ENCODE data around the gene EXOSC7. TPM values are rescaled to one million over a fixed set of nuclear protein-coding genes. Genes with fewer than 3 reads are reported as not detected.
A peak's percentile ranks its signal among the peaks of the same experiment; 100 is the strongest.

The EXOSC7 gene
- total and polyA plus RNA-seq, 11 donors = 23.8 to 87.3 (median 32.9) TPM

DNA sequence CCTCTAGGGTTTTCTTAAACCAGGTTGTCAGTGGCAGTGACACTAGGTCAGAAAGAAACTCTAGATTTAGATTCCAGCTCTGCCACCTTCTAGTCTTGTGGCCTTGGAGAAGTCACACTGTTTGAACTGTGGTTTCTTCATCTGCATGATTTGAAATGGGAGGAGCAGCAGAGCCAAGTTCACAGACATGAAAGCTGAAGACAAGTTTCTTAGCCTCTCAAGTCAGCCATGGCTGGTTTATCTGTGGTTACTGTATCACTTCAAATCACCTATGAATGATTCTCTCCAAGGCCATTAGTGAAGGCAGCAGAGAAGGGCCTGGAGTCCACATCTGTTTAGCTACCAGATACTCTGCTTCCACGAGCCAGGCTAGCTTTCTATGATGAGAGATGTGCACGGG lies 65.6 kb downstream of the EXOSC7 start:
- intact Hi-C loops (cut with DNase I) = loop anchor here in 7 of 10 donors (1.0 to 10.0 kb wide), 5 partner anchors 167 to 623 kb away; no protein-coding TSS in a partner anchor

DNA sequence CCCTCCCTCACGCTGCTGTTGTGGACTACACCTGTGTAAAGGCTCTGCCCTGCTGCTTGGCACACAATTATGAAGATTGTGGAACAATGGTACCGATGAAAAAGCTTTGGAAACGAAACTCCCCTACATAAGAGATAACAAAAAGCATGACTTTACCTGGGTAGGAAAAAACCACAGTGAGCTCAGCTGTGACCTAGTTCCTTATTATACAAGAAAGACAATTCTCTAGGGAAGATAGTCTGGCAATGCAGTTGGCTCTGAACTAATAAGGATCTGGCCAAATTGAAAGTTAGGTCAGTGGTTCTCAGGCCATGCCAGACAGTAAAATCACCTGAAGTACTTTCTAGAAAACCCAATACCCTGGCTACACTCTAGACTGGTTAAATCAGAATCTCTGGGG lies 66.1 kb downstream of the EXOSC7 start:
- H3K36me3 ChIP-seq = peaks cover 0 to 4% (median 0%) of the 10 kb centered on the region in 9 donors
- 78 to 88% (median 83%) methylated on average over 3 of the region's 3 CpGs for WGBS, 4 donors
- peaks cover 0 to 50% (median 3%) of the 10 kb centered on the region in 12 donors for H3K4me1 ChIP-seq
- H3K4me3 ChIP-seq = no peak overlapping the region
- TF ChIP-seq POLR2A (IDR thresholded peaks at IDR 0.05) = no peak
- TF ChIP-seq, protein P1, sequence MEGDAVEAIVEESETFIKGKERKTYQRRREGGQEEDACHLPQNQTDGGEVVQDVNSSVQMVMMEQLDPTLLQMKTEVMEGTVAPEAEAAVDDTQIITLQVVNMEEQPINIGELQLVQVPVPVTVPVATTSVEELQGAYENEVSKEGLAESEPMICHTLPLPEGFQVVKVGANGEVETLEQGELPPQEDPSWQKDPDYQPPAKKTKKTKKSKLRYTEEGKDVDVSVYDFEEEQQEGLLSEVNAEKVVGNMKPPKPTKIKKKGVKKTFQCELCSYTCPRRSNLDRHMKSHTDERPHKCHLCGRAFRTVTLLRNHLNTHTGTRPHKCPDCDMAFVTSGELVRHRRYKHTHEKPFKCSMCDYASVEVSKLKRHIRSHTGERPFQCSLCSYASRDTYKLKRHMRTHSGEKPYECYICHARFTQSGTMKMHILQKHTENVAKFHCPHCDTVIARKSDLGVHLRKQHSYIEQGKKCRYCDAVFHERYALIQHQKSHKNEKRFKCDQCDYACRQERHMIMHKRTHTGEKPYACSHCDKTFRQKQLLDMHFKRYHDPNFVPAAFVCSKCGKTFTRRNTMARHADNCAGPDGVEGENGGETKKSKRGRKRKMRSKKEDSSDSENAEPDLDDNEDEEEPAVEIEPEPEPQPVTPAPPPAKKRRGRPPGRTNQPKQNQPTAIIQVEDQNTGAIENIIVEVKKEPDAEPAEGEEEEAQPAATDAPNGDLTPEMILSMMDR (IDR thresholded peaks at IDR 0.05) = no peak
- no peak overlapping the region for H3K27ac ChIP-seq
- intact Hi-C loops (cut with DNase I) = loop anchor here in 5 of 10 donors (2.0 to 10.0 kb wide), 3 partner anchors 169 to 623 kb away; no protein-coding TSS in a partner anchor
- DNase-seq = no peak
- H3K9me3 ChIP-seq = no peaks in the 10 kb centered on the region
- H3K27me3 ChIP-seq = no peaks in the 10 kb centered on the region
- ATAC-seq = no peak

More for the DNA sequence above, 65.6 kb downstream of the EXOSC7 start:
- Histone ChIP-seq H3K4me1 (peaks cover 0 to 55% (median 7%) of the 10 kb centered on the region in 12 donors), H3K4me3 (no peak overlapping the region), H3K9me3 (no peaks in the 10 kb centered on the region), H3K27ac (peak overlapping the region in 1 of 12 donors; percentile 35), H3K27me3 (no peaks in the 10 kb centered on the region), H3K36me3 (peaks cover 0 to 4% (median 0%) of the 10 kb centered on the region in 9 donors)
- WGBS, 4 donors = 79 to 87% (median 87%) methylated on average over 2 of the region's 2 CpGs
- no peak for TF ChIP-seq POLR2A (IDR thresholded peaks at IDR 0.05)
- TF ChIP-seq, protein P1 (IDR thresholded peaks at IDR 0.05) = no peak
- ATAC-seq = no peak
- DNase-seq = no peak

DNA sequence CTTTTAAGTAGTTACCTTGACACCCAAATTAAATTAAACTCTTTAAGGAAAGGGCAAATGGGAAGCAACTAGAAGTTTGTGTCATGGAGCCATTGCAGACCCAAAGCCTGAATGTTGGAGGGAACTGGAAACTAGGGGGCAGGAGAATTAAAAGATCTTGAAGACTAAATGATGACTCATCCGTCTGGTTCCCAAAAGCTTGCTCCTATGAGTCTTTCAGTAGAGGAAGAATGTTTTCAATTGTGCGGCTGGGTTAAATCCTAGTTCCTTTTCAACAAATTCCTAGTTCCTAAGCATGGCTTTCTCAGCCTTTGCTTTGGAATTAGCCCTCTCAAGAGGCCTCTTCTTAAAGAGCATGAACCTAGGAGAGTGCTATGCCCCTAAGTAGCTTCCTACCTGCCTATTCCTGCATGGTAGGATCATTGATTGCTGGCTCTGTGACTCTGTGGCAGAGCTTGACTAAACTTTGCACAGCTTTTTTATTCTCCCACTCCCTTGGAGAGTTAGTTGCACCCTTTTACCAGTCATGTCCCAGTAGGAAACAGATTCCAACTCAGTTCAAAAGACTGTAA lies 67.8 kb downstream of the EXOSC7 start:
- no peak for TF ChIP-seq POLR2A (IDR thresholded peaks at IDR 0.05)
- TF ChIP-seq, protein P1 (IDR thresholded peaks at IDR 0.05) = no peak
- intact Hi-C loops (cut with DNase I) = loop anchor here in 5 of 10 donors (2.0 to 10.0 kb wide), 3 partner anchors 167 to 621 kb away; no protein-coding TSS in a partner anchor
- ATAC-seq (peak in 2 of 4 donors; percentile 45 to 55), DNase-seq (no peak)
- Histone ChIP-seq H3K36me3 (no peaks in the 10 kb centered on the region), H3K27ac (peak overlapping the region in 1 of 12 donors; percentile 85), H3K4me1 (peaks cover 0 to 46% (median 0%) of the 10 kb centered on the region in 12 donors), H3K4me3 (no peak overlapping the region), H3K9me3 (no peaks in the 10 kb centered on the region), H3K27me3 (no peaks in the 10 kb centered on the region)
- WGBS, 4 donors = 68 to 84% (median 73%) methylated on average over 2 of the region's 2 CpGs

DNA sequence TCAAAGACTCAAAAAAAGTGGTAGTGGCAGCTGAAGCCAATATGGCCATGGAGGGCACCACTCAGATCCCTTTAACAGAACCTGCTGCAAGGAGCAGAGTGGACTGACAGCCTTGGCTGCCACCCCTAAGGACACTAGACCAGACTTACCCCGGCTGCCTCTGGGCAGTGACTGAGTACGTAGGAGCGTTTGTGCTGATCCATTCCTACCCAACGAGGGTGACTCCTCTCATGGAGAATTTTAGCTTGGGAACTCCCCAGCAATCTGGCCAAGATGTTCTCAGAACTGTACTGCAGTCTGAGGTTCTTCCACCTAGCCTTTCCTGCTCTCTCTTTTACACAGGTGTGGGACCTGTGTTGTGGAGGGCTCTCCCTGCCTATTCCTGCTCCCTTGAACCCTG lies 72.2 kb downstream of the EXOSC7 start:
- no peak for TF ChIP-seq POLR2A (IDR thresholded peaks at IDR 0.05)
- TF ChIP-seq, protein P1 (IDR thresholded peaks at IDR 0.05) = no peak
- ATAC-seq = no peak
- intact Hi-C loops (cut with DNase I) = loop anchor here in 1 of 10 donors (10.0 kb wide), 1 partner anchor 617 kb away; no protein-coding TSS in a partner anchor

More for the DNA sequence above, 72.2 kb downstream of the EXOSC7 start:
- 57 to 89% (median 80%) methylated on average over 4 of the region's 4 CpGs for WGBS, 4 donors
- Histone ChIP-seq H3K27me3 (no peaks in the 10 kb centered on the region), H3K36me3 (no peaks in the 10 kb centered on the region), H3K27ac (no peak overlapping the region), H3K9me3 (no peaks in the 10 kb centered on the region), H3K4me3 (no peak overlapping the region), H3K4me1 (peaks cover 0 to 26% (median 0%) of the 10 kb centered on the region in 12 donors)
- DNase-seq = no peak

All from heart left ventricle (tissue), 16 donors.